Bronchial epithelial cell (primary cell): Measurements from ENCODE around the gene ARHGAP9. TPM values are rescaled to one million over a fixed set of nuclear protein-coding genes. Genes with fewer than 3 reads are reported as not detected.

Source experiments
- DNase-seq: peaks from one replicate; pipeline ENCODE4 v3.0.0-alpha.2; 2010; ENCODE audit warnings: low read depth
- FAIRE-seq: peaks from 2 replicates; lab custom pipeline; 2011; peaks lifted over from hg19 to GRCh38; lab: Jason Lieb, UNC
- H3K27me3 ChIP-seq: 2 replicates; pipeline ENCODE4 v1.5.1; 2011; ENCODE audit warnings: low read length; ENCODE audit not compliant: control insufficient read depth, insufficient read depth
- H3K36me3 ChIP-seq: 2 replicates; pipeline ENCODE4 v1.5.1; 2011; ENCODE audit warnings: low read length; ENCODE audit not compliant: control insufficient read depth, insufficient read depth
- H3K4me3 ChIP-seq: 2 replicates; pipeline ENCODE4 v1.5.1; 2011; ENCODE audit warnings: mild to moderate bottlenecking, low read depth, low read length, control low read depth
- CTCF ChIP-seq: IDR thresholded peaks from 2 replicates; pipeline ENCODE4 v1.5.1; 2011; ENCODE audit warnings: mild to moderate bottlenecking, moderate library complexity, low read length, control low read depth, inconsistent platforms; ENCODE audit not compliant: insufficient read depth, severe bottlenecking
- total RNA-seq: library from RNA; depleted of rRNA; stranded (reverse); fragments of >200 nt; gene quantifications from 2 replicates; pipeline ENCODE4 v1.2.1, GENCODE V29; 2014

Gene ARHGAP9
- total RNA-seq, 1 donor from 2014 or later = not detected

GRCh38 chr12:57481671-57482070, 2.0 kb upstream of the ARHGAP9 start:
- FAIRE-seq (no peak), DNase-seq (no peak)
- no peak for TF ChIP-seq CTCF
- Histone ChIP-seq H3K36me3 (no peaks in the 10 kb centered on the region), H3K4me3 (no peak overlapping the region), H3K27me3 (peaks cover 7% of the 10 kb centered on the region)

- Histone ChIP-seq H3K27me3 (peaks cover 32% of the 10 kb centered on the region), H3K4me3 (no peak overlapping the region)
- DNase-seq = no peak
Observed at GRCh38 chr12:57479043-57479375, 657 bp downstream of the ARHGAP9 start.

GRCh38 chr12:57477710-57478681, 1.7 kb downstream of the ARHGAP9 start:
- TF ChIP-seq CTCF = no peak
- H3K36me3 ChIP-seq = no peaks in the 10 kb centered on the region
- DNase-seq = peak; percentile 48
- peaks cover 37% of the 10 kb centered on the region for H3K27me3 ChIP-seq
- no peak overlapping the region for H3K4me3 ChIP-seq
- FAIRE-seq = no peak

More at GRCh38 chr12:57479043-57479375, 657 bp downstream of the ARHGAP9 start:
- no peaks in the 10 kb centered on the region for H3K36me3 ChIP-seq
- FAIRE-seq = no peak
- no peak for TF ChIP-seq CTCF

- Histone ChIP-seq H3K4me3 (no peak overlapping the region), H3K27me3 (peaks cover 43% of the 10 kb centered on the region), H3K36me3 (no peaks in the 10 kb centered on the region)
- no peak for DNase-seq
- TF ChIP-seq CTCF = no peak
- no peak for FAIRE-seq
Observed at GRCh38 chr12:57476993-57477709, 2.5 kb downstream of the ARHGAP9 start.

GRCh38 chr12:57476162-57476992, 3.3 kb downstream of the ARHGAP9 start:
- no peak for DNase-seq
- FAIRE-seq = no peak
- Histone ChIP-seq H3K4me3 (peak overlapping the region; percentile 16), H3K36me3 (no peaks in the 10 kb centered on the region), H3K27me3 (peaks cover 42% of the 10 kb centered on the region)
- TF ChIP-seq CTCF = peak; percentile 21
